HG02981 (cell line): ENCODE measurements around the gene CASK.

Source experiments
- ATAC-seq: cut with Tn5 transposase; IDR thresholded peaks from one replicate; pipeline ENCODE4 v1.9.1; 2021; ENCODE audit warnings: mild to moderate bottlenecking, moderate library complexity; ENCODE audit not compliant: unreplicated experiment

The CASK gene, protein sequence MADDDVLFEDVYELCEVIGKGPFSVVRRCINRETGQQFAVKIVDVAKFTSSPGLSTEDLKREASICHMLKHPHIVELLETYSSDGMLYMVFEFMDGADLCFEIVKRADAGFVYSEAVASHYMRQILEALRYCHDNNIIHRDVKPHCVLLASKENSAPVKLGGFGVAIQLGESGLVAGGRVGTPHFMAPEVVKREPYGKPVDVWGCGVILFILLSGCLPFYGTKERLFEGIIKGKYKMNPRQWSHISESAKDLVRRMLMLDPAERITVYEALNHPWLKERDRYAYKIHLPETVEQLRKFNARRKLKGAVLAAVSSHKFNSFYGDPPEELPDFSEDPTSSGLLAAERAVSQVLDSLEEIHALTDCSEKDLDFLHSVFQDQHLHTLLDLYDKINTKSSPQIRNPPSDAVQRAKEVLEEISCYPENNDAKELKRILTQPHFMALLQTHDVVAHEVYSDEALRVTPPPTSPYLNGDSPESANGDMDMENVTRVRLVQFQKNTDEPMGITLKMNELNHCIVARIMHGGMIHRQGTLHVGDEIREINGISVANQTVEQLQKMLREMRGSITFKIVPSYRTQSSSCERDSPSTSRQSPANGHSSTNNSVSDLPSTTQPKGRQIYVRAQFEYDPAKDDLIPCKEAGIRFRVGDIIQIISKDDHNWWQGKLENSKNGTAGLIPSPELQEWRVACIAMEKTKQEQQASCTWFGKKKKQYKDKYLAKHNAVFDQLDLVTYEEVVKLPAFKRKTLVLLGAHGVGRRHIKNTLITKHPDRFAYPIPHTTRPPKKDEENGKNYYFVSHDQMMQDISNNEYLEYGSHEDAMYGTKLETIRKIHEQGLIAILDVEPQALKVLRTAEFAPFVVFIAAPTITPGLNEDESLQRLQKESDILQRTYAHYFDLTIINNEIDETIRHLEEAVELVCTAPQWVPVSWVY

DNA sequence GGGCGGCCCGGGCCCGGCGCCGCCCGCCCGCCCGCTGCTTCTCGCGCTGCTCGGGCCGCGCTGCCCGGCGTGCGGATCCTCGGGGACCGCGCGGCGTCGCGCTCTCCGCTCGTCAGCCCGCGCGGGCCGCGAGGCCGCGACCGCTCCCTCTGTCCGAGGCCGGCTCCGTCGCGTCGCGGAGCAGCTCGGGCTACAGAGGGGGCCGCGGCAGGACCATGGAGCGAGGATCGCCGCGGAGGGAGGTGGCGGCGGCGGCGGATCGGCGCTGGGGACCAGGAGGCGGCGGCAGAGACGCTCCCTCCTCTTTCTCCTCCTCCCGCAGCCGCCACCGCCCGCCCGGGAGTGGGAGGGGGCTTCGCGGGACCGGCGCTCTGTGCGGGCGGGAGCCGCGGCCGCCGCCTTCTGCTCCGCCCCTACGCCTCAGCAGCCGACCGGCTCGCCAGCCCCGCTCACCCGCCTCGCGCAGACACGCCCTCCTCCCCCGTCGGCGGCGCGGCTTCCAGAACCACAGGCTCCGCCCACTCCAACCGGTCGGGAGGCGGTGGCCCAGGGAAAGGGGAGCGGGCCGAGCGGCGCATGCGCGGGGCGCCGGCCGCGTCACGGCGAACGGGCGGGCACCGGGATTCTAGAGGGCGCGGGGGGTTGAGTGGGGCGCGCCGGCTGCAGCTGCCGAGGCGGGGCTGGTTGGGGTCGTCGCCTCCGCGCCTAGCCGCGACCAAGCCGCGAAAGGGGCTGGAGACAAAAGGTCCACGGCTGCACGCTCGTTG, at the start of gene CASK:
Gene CASK (minus strand): TSS at position 344 of the 767 bp plus-strand sequence. CDS start 566 bp downstream, outside the sequence.
- ATAC-seq: peak; percentile 78

DNA sequence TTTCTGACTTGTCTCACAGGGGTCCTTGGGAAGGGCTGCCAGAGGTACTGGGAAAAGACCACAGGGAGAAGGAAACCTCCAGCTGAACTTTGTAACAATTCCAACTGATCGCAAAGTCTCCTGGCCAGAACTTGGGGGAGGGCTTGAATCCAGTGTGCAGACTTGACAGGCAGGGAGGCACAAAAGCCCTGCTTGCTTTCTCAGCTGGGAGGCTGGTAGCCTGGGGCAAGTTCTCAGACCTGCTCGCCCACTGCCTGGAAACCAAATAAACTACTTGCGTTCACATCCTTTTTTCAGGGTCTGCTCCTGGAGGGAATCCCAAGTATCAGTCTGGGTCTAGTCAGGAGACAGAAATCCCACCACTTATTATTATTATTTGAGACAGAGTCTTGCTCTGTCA, 48.0 kb upstream of the CASK start:
- no peak for ATAC-seq

DNA sequence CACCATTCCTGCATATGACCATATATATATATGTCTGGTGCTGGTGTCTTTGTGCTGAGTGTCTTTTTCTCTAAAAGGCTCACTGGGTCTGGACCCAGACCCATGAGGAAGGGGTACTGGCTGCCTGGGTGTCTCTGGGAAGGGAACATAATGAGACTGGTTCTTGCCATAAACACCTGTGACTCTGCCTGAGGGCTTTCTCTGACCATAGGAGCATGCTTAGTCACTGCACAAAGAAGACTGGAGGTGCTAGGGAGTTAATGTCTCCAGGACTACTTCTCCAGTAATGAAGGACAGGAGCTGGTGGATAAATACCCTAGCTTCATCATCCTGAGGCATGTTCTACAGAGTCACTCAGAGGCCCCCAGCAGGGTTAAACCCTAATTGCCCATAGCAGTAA, 47.1 kb upstream of the CASK start:
- no peak for ATAC-seq

DNA sequence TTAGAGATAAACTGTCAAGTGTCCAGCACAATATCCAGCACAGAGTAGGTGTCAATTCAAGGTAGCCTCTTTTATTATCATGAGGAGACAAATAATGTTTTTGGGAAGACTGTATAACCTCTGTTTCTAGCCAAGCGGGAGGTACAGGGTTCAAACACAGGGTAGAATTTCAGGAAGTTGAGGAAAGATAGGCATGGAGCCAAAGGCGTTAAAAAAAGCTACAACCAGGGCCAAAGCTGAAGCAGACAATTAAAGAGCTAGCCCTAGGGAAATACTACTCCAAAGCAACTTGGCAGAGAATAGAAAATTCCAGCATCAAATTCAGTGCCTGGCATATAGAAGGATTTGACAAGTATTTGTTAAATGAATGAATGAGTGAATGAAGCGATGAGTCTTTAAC, 40.0 kb upstream of the CASK start:
- no peak for ATAC-seq

DNA sequence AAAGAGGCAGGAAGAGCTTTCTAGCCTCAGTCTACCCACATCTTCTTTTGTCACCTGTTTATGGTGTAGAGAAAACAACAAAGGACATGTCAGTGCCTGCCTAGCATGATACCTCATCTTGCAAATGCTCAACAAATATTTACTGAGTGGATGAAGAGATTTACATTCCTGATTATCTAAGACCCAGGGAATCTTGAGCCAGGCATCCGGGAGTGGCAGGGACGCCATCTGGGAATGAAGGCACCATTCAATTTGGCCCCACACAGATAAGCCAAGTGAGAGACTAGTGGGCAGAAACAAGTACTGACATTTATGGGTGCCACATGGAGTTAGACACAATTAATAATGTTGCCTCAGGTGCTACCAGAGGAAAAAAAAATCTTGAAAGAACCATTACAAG, 36.8 kb upstream of the CASK start:
- ATAC-seq: no peak

DNA sequence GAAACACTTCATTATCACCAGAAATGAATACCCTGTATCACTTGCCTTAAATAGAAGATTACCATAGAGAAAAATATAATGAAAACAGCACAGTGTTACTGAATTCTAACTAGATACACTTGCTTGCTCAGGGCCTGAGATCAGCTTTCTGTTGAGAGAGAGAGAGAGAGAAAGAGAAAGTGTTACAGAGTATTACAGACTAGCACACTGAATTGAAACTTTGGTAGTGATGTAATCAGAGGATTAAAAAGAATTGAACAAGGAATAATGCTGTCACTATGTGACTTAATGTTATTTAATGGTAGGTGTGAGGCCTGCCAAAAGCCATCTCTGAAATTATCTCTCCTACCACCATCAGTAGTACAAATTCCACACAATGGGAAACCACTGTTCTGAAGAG, 35.5 kb upstream of the CASK start:
- ATAC-seq: no peak

DNA sequence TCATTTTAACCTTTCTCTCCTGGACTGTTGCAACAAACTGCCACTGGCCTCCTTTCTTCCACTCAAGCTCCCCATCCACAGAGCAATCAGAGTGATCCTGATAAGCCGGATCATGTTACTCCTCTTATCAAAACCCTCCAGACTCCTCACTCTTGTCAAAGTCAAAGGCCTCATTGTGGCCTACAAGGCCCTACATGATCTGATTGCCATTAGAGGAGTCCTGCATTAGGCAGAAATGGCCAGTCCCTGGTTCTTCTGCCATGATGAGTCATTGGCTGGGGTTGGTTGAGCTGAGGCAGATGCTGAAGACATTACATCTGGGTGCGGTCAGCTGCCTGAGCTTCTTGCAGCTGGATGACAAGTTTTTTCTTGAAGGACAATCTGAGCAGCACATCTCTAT, 32.7 kb upstream of the CASK start:
- no peak for ATAC-seq

DNA sequence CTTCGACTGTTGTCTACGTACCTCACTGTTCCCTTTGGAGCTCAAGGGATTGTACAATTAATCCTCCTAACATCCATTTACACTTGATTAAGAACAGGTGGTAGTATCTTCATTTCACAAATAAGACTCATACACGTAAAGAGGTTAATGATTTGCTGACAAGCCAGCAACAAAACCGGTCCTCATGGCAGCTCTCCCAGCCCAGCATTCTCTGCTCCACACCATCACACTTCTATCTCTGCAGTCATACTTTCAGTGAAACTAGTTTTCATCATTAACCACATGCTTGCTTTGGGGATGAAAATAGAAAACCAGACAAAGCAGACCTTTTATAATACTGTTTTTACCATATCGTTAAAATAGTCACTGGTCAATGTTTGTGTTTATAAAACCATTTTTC, 28.7 kb upstream of the CASK start:
- peak; percentile 56 for ATAC-seq

DNA sequence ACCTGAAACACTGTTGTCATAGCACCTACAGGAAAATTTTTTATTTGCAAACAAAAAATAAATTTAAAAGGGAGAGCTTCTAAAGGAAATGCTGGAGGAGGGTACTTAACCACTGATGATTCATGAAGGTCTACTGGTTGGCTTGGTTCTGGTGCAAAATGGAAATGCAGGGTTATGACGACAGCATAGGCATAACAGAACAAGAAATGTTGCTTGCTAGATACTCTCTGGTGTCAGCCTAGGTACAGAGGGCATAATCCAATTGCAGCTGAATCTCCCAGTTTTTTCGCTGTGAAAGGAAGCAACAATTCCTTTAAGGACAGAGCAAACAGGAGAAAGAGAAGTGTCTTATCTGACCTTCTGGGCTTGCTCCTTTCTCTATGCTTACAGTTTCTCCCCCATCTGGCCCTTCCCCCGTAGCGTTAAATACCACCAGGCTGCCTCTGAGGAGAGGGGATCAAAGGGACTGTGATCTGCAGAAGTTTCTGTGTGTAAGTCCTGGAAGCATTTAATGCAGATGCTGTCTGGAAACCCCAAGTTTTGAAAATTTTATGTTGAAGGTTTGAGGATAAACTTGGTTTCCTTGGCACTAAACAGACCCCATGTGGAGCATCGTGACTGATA, 23.7 kb upstream of the CASK start:
- ATAC-seq: no peak

DNA sequence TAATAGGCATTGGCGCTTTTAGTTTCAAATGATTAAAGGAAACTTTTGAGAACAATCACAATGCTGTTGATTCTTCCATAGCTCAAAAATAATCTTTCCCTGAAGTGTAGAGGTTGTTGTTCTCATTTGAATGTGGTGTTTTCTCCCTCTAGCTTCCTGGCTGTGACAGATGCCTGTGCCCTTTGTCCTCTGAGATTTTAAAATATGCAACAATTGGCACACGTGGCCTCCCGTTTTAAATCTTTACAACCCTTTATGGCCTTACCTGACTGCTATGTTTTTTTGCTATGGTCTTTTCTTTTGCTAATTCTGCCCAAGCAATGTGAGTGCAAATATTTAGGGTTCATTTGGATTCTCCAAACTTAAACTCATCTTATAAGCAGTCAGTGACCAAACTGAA, 22.9 kb upstream of the CASK start:
- ATAC-seq: no peak

DNA sequence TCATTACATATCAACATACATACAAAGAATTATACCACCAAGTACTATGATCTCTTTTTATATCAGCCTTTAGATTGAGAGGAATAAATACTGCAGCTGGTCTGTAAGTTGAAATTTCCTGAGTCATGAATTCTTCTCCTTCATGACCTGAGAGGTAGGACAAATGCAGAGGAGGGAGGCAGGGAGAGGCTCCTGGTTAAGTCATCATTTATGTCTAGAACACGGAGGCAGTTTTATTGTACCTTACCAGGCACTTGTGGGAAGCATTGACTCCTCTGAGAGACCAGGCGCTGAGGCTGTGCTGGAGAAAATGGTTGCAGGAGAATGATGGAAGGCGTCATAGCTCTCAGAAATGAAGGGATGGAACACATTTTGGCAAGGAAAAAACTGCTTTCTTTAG, 12.5 kb upstream of the CASK start:
- no peak for ATAC-seq

DNA sequence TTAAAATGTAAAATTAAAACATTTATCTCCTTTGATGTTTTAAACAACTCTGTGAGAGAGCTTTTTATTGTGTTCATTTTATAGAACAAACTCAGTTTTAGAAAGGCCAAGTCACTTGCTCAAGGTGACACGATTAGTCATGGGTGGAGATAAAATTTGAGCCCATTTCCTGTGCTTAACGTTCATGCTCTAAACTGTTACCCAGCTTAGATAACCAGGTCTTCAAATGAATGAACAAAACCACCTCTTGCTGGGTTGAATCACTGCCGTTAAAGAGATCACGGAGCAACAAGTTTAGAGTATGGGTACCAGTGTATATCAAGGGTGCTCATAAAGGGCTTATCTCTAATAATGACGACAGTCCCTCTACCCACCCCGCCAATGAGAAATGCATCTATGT, 10.2 kb upstream of the CASK start:
- ATAC-seq: no peak

DNA sequence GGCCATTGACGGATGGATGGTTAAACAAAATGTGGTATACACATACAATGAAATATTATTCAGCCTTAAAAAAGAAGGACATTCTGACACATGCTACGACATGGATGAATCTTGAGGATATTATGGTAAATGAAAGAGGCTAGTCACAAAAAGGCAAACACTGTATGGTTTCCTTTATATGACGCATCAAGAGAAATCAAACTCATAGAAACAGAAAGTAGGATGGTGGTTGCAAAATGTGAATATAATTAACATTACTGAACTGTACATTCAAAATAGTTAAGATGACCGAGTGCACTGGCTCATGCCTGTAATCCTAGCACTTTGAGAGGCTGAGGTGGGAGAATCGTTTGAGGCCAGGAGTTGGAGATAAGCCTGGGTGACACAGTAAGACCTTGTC, 9.5 kb upstream of the CASK start:
- no peak for ATAC-seq

DNA sequence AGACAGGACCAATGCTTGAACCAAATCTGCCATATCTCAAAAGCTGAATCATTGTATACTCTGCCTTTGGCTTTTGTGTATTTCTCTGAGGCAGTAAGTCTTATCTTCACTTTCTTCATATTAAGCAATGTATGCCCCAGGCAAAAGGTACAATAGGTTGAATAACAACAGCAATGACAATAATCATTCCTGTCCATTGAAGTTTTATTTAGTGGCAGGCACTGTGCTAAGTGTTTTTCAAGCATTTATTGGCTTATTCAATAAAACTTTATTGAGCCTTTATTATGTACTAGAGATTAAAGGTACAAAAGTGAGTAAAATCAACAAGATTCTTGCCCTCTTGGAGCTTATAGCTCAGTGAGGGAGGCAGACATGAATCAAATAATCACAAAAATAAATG, 8.2 kb upstream of the CASK start:
- no peak for ATAC-seq

DNA sequence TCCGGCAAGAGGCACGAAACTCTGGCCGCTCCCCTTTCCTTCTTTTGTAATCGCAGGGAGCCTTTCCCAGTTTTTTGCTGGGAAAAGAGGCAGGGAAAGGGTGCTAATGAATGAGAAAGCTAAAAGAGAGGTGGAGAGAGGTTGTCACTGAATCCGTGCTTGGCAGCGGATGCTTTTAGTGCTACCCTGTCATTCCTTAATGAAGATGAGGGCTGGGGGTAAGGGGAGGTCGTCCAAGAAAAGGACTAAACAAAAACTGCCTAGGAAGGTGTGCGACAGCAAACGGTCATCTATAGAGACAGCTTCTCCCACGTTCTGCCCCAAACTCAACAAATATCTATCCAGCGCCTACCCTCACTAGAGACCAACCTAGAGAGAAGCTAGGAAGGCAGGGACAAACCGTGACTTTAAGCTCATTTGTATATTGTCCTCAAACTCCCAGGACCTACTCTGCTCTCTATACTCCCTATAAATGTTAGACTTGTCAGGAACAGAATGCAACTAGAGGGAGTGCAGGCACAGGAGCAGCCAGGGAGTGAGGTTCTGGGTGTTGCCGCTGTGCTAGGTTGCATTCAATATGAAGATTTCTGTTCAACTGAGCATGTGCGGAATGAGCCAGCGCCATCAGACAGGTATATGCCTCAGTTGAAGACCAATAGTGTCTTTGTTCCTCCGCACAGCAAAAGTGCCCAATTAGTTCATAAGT, 777 bp upstream of the CASK start:
- ATAC-seq: no peak

DNA sequence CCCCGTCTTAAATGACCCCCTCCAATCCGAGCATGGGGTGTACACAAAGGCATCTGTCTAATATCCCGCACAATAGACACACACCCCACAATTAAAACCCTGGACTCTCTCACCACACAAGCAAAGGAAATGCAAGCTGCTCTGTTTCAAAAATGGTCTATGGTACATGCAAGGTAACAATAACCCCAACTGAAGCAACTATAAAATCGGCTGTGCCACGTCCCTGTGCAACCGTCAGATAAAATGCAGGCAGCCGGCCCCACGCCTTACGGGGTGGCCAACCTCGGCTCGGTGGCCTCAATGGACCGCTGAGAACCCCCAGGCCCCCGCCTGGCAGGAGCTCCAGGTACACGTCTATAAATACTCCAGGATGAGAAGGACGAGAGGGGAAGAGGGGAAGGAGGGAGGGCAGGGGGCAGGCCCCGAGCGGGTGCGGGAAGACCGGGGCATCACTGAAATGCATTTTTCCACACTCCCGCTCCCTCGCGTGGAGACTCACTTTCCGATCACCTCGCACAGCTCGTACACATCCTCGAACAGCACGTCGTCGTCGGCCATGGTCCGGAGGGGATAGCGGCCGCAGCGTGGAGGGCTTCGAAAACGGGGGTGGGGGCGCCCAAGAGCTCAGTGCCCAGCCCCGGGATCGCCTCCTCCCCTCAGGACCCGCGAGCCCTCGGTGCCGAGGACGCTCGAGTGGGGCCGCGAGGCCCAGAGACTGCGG, 763 bp downstream of the CASK start:
- no peak for ATAC-seq

DNA sequence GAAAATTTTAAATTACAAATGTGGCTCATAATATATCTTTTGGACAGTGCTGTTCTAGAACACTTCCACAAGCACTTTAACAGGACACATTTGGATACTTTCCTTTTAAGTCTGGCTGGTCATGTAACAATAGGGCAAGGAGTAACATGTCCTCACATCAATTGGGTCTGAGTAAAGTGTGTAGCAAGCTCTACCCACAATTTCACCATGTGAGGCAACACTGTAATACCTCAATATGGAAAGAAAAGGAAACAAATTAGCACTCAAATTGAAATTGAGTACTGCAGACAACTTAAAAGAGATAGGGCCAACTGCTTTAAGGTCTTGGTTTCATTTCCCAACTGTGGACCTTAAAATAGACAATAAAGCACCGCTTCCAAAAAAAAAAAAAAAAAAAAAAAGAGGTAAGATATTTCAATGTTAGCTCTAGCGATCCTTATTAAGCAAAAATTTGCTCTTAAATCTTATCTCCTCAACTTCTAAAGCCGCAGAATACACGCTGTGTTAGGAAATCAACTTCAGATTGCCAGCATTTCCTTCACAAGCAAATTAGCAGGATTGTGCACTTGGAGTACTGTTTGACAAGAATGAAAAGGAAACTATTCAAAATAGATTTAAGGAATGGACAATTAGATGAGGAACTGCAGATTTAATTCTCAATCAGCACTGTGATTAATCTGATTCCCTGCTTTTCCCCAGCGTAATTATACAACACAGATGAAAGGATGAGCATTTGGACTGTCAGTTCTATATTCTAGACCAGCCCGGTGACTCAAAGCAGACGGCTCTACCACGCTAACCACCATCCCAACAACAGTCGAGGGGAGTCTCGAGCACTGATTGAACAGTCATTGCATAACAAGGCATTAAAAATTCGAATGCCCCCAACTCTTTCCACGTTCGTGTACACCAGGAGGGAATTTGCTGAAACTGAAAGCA, 1.6 kb downstream of the CASK start:
- no peak for ATAC-seq

DNA sequence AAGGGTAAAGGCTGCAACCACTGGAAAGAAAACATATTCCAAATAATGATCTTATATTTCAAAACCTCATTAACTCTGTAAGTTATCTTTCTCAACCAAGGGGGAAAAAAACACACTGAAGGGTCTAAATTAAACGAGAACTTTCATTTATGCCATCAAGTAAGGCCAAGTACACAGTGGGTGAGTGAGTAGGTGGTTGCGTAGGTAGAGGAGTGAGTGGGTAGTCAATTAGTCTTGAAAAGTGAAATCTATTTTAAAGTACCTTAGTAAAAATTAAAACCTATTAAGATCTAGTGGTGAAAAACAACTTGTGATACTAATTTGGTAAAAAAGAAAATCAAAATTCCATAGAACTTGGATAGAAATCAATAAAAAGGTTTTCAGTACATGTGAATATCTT, 3.5 kb downstream of the CASK start:
- no peak for ATAC-seq

DNA sequence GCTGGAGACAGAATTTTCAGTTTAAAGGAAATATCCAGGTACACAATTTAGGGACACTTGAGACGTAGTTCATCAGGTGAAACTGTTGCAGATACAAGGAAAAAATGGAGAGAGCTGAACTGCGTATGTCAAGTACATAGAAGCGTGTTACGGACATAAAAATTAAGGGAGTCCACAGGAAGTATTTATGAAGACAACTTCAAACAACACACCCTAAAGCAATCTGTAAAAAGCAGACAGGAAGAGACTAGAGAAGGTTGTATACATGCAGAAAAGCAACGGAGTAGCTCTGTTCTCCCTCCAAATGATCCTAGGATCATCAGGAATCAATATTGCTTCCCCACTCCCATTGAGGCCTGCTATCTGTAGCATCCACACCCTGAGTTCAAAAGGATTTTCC, 5.8 kb downstream of the CASK start:
- ATAC-seq: no peak
